Stomach (tissue), 9 donors: ENCODE results near the gene CSGALNACT2. TPM values are rescaled to one million over a fixed set of nuclear protein-coding genes. Genes with fewer than 3 reads are reported as not detected.

Experiments used
- DNase-seq, 2 donors: peaks; one replicate each; pipeline versions ENCODE4 v3.0.0 to v3.0.0-alpha.2; 2013 to 2019
- H3K27ac ChIP-seq, 5 donors: fragments of 200-600 bp in 4 of 5; sonication (generic) in 4 of 5; one replicate each; pipeline ENCODE4 v1.5.1; 2013 to 2019; ENCODE audit warnings: mild to moderate bottlenecking in 1 of 5, moderate library complexity in 1 of 5
- H3K27me3 ChIP-seq, 3 donors: fragments of 200-600 bp; sonication (generic); one replicate each; pipeline ENCODE4 v1.5.1; 2017 to 2019; ENCODE audit warnings: mixed run types in 1 of 3
- H3K36me3 ChIP-seq, 4 donors: fragments of 200-600 bp; sonication (generic); 1 replicate in 3 of 4; 2 replicates in 1 of 4; pipeline ENCODE4 v1.5.1; 2016 to 2019
- H3K4me1 ChIP-seq, 4 donors: fragments of 200-600 bp; sonication (generic); one replicate each; pipeline ENCODE4 v1.5.1; 2016 to 2019
- H3K4me3 ChIP-seq, 4 donors: fragments of 200-600 bp; sonication (generic) in 3 of 4; one replicate each; pipeline ENCODE4 v1.5.1; 2016 to 2019; ENCODE audit warnings: mild to moderate bottlenecking in 1 of 4
- H3K9me3 ChIP-seq, 4 donors: fragments of 200-600 bp; sonication (generic); one replicate each; pipeline ENCODE4 v1.5.1; 2016 to 2019
- CTCF ChIP-seq, 7 experiments: fragments of 450-650 bp in 4 of 7; fragments of 200-600 bp in 3 of 7; sonication (generic) in 3 of 7; IDR thresholded peaks; one replicate each; pipeline ENCODE4 v1.5.1; 2016 to 2019; ENCODE audit warnings: antibody characterized with exemption in 7 of 7, control low read depth in 2 of 7, mild to moderate bottlenecking in 1 of 7
- EP300 ChIP-seq: sonication (generic); formaldehyde crosslinking; IDR thresholded peaks from one replicate; pipeline ENCODE4 v1.6.1; 2017; ENCODE audit warnings: antibody characterized with exemption
- POLR2A ChIP-seq, 4 donors: fragments of 450-650 bp; IDR thresholded peaks; one replicate each; pipeline ENCODE4 v1.6.1; 2016; ENCODE audit warnings: antibody characterized with exemption in 4 of 4, control low read depth in 2 of 4, mild to moderate bottlenecking in 1 of 4, moderate library complexity in 1 of 4
- POLR2AphosphoS5 ChIP-seq, 3 donors: sonication (generic); formaldehyde crosslinking; IDR thresholded peaks; one replicate each; pipeline ENCODE4 v1.6.1; 2016; ENCODE audit warnings: antibody characterized with exemption in 3 of 3
- WGBS, 5 donors: extraction: QIAGEN DNeasy Blood & Tissue Kit in 3 of 5; methylation state at CpG; one replicate each; pipeline versions ENCODE4 v1.1.5 to v1.1.7; 2013 to 2018; 5-methylcytosine and 5-hydroxymethylcytosine counted together
- intact Hi-C: fragments of 100-400 bp; cut with DNase I; formaldehyde crosslinking; loops from one replicate; pipeline ENCODE4 v1.15.1; 2023; ENCODE audit warnings: low total_unique reads
- polyA plus RNA-seq, 3 donors: library from polyadenylated mRNA; stranded (reverse); fragments of 200-250 nt; gene quantifications; one replicate each; pipeline ENCODE4 v1.2.3, GENCODE V29; 2013
- total RNA-seq, 5 donors: library from RNA; depleted of rRNA; stranded (reverse); fragments of >200 nt; gene quantifications; one replicate each; pipeline versions ENCODE4 v1.1.0 to v1.2.3, GENCODE V29; 2014 to 2016
- donor health status: healthy with polysubstance abuse.
- donor health status: Bipolar disorder and iron deficiency.
- donor health status: healthy.

The CSGALNACT2 gene
- total and polyA plus RNA-seq, 8 donors, result 2.0 to 30.1 (median 7.8) TPM

DNA sequence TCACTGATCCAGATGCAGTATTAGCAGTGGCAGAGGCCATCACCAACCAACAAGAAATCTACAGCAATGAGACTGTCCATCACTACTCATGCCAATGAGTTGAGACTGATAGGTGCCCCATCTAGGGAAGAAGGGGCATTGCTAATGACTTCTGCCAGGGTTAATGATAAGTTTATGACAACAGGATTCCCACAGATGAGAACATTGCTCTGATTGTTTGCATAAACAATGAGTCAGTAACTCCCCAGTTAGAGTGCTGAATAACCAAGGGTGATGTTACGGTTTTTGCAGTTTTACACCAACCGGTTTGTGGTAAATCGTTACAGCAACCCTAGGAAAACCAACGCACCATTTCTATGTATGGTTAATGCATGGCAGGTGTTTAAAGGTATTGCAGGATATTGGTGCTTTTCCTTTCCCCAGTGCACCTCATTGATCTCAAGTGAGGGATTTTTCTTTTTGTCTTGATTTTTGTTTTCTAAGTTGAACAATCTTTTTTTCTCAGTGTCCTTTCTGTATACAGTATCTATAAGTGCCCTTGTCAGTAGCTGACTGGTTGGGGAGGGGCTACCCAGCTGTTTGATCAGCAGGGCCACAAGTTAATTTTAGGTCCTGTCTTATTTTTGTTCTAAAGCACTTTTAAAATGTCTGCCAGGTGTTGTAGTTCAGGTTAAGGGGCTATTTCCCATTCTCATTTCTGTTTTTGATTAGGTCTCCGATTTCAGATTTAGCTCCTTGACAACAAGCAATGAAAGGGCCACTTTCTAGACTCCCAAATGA is 3.9 kb upstream of the CSGALNACT2 start:
- Histone ChIP-seq H3K36me3 (no peaks in the 10 kb centered on the region), H3K9me3 (no peaks in the 10 kb centered on the region), H3K27ac (no peak overlapping the region), H3K27me3 (no peaks in the 10 kb centered on the region), H3K4me1 (peaks cover 6 to 17% (median 13%) of the 10 kb centered on the region in 4 donors), H3K4me3 (no peak overlapping the region)
- WGBS, 5 donors, result 78 to 91% (median 89%) methylated on average over 5 of the region's 5 CpGs
- DNase-seq, result no peak
- intact Hi-C loops, result no loop called here
- TF ChIP-seq POLR2AphosphoS5 (IDR thresholded peaks at IDR 0.05) (no peak), EP300 (no peak), POLR2A (IDR thresholded peaks at IDR 0.05) (no peak), CTCF (IDR thresholded peaks at IDR 0.05) (no peak)

DNA sequence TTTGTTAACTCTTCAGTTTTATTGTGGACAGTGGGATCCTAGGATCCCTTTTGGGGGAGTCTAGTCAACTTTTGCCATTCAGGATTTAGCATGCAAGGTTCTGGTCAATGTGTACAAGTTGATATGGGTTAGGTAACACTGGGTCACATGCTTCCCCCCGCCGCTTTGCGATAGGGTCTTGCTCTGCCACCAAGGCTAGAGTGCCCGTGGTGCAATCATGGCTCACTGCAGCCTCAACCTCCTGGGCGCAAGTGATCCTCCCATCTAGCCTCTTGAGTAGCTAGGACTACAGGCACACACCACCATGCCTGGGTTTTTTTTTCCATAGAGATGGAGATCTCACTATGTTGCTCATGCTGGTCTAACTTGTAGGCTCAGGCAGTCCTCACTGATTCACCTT is 3.2 kb upstream of the CSGALNACT2 start:
- intact Hi-C loops, result no loop called here
- H3K4me1 ChIP-seq, result peaks cover 7 to 25% (median 18%) of the 10 kb centered on the region in 4 donors
- 88 to 97% (median 95%) methylated on average over 5 of the region's 5 CpGs for WGBS, 5 donors
- H3K4me3 ChIP-seq, result no peak overlapping the region
- no peaks in the 10 kb centered on the region for H3K36me3 ChIP-seq
- no peak for TF ChIP-seq POLR2AphosphoS5 (IDR thresholded peaks at IDR 0.05)
- no peak for DNase-seq
- H3K27me3 ChIP-seq, result no peaks in the 10 kb centered on the region
- no peaks in the 10 kb centered on the region for H3K9me3 ChIP-seq
- no peak overlapping the region for H3K27ac ChIP-seq

GRCh38 chr10:43135656-43136055 is 2.6 kb upstream of the CSGALNACT2 start:
- WGBS, 5 donors, result 85 to 97% (median 94%) methylated on average over 2 of the region's 2 CpGs
- Histone ChIP-seq H3K4me1 (peaks cover 13 to 30% (median 22%) of the 10 kb centered on the region in 4 donors), H3K9me3 (no peaks in the 10 kb centered on the region), H3K27ac (no peak overlapping the region), H3K36me3 (no peaks in the 10 kb centered on the region), H3K4me3 (no peak overlapping the region), H3K27me3 (no peaks in the 10 kb centered on the region)
- TF ChIP-seq POLR2AphosphoS5 (IDR thresholded peaks at IDR 0.05) (no peak), EP300 (no peak), CTCF (IDR thresholded peaks at IDR 0.05) (no peak), POLR2A (IDR thresholded peaks at IDR 0.05) (no peak)
- no peak for DNase-seq
- intact Hi-C loops, result no loop called here

DNA sequence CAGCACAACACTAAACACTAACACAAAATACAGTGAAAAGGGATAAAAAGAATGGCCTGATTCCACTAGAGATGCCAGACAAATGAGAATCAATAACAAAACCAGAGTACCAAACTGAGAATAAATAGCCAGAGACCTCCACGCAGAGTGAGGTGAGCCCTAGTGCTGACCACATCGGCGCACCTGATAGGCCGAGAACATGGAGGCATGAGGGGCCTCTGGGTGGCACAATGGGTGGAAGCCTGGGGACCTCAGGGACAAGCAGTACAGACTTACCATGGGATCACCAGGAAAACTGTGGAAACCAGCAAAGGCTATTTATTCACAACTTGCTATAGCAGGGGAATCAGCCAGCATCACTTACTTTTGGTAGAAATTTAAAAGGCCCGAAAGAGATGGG is 1.8 kb upstream of the CSGALNACT2 start:
- no peaks in the 10 kb centered on the region for H3K9me3 ChIP-seq
- intact Hi-C loops, result no loop called here
- no peaks in the 10 kb centered on the region for H3K36me3 ChIP-seq
- H3K27ac ChIP-seq, result no peak overlapping the region
- TF ChIP-seq CTCF (IDR thresholded peaks at IDR 0.05) (no peak), POLR2AphosphoS5 (IDR thresholded peaks at IDR 0.05) (no peak), POLR2A (IDR thresholded peaks at IDR 0.05) (no peak), EP300 (no peak)
- H3K27me3 ChIP-seq, result no peaks in the 10 kb centered on the region
- no peak for DNase-seq
- 96 to 97% (median 97%) methylated on average over 5 of the region's 5 CpGs for WGBS, 5 donors
- H3K4me3 ChIP-seq, result no peak overlapping the region
- peaks cover 14 to 37% (median 23%) of the 10 kb centered on the region in 4 donors for H3K4me1 ChIP-seq
